K562 (cell line): Measurements from ENCODE around the gene ADPRH. TPM values are rescaled to one million over a fixed set of nuclear protein-coding genes. Genes with fewer than 3 reads are reported as not detected.
"Not testable (repeated sequence)": the region's sequence is repeated elsewhere in the genome, so short reads cannot be mapped to it uniquely, and the experiment has no call there.

Source experiments
- ATAC-seq: fragments of 200-7000 bp; cut with Tn5 transposase; 3 replicates; pipeline ENCODE4 v1.9.1; 2020; ENCODE audit warnings: moderate library complexity
- BruUV-seq: library from RNA; stranded (reverse); fragments of 400-500 nt; replicated peaks from 2 replicates; lab custom pipeline; 2021; lab: Mats Ljungman, UMichigan
- CTCF ChIA-PET: fragments of 300-600 bp; formaldehyde crosslinking; extraction: SDS; loops from one replicate; lab custom pipeline; 2021; ENCODE audit warnings: low intra/inter-chr PET ratio; lab: Yijun Ruan, JAX
- POLR2A ChIA-PET: fragments of 300-600, 350-650 bp; sonication (Branson Sonifier 250); formaldehyde crosslinking; extraction: SDS; loops from one replicate; lab custom pipeline; 2021; ENCODE audit warnings: antibody characterized with exemption, inconsistent platforms; lab: Yijun Ruan, JAX
- DNase-seq, 4 experiments: peaks; one replicate each; pipeline versions ENCODE4 v3.0.0 to v3.0.0-alpha.2; 2011 to 2018; ENCODE audit warnings: low spot score in 3 of 4, mixed read lengths in 3 of 4; ENCODE audit errors: extremely low read depth in 1 of 4
- FAIRE-seq: peaks from 2 replicates; lab custom pipeline; 2011; peaks lifted over from hg19 to GRCh38; lab: Jason Lieb, UNC
- H2AFZ ChIP-seq: 2 replicates; pipeline ENCODE4 v1.6.0; 2011; ENCODE audit warnings: low read depth, low read length, control low read depth, inconsistent platforms
- H3K27ac ChIP-seq: fragments of 200-600 bp; 3 replicates; pipeline ENCODE4 v1.8.0; 2011; ENCODE audit warnings: low read depth, mild to moderate bottlenecking, control low read depth, inconsistent platforms, low read length, moderate library complexity, mixed read lengths; ENCODE audit errors: extremely low read depth
- H3K27me3 ChIP-seq, 2 experiments: fragments of 300-600 bp in 1 of 2; 2 replicates in 1 of 2; 3 replicates in 1 of 2; pipeline versions ENCODE4 v1.6.0 to v1.8.0; 2011; ENCODE audit warnings: inconsistent platforms in 2 of 2, low read length in 2 of 2, mild to moderate bottlenecking in 1 of 2, mixed read lengths in 1 of 2, moderate library complexity in 1 of 2; ENCODE audit not compliant: control insufficient read depth in 2 of 2, insufficient read depth in 2 of 2
- H3K36me3 ChIP-seq: fragments of 300-600 bp; 3 replicates; pipeline ENCODE4 v1.8.0; 2011; ENCODE audit warnings: mild to moderate bottlenecking, low read length, inconsistent platforms; ENCODE audit not compliant: control insufficient read depth, insufficient read depth
- H3K4me1 ChIP-seq, 2 experiments: fragments of 200-600 bp in 1 of 2; replicated peaks in 1 of 2; 2 replicates in 1 of 2; 3 replicates in 1 of 2; pipeline versions ENCODE4 v1.5.1 to v1.8.0; 2011; ENCODE audit warnings: inconsistent platforms in 2 of 2, low read length in 2 of 2, mild to moderate bottlenecking in 1 of 2, mixed read lengths in 1 of 2, moderate library complexity in 1 of 2; ENCODE audit not compliant: control insufficient read depth in 2 of 2, insufficient read depth in 2 of 2
- H3K4me2 ChIP-seq: 2 replicates; pipeline ENCODE4 v1.6.1; 2011; ENCODE audit warnings: low read length, control low read depth, inconsistent platforms, mixed read lengths; ENCODE audit not compliant: insufficient read depth
- H3K4me3 ChIP-seq: fragments of 200-600 bp; sonication (generic), shearing (Covaris generic); 2 replicates; pipeline ENCODE4 v1.5.1; 2016; ENCODE audit warnings: control low read depth, inconsistent platforms
- H3K79me2 ChIP-seq: fragments of 200-600 bp; 3 replicates; pipeline ENCODE4 v1.8.0; 2011; ENCODE audit warnings: low read length, inconsistent platforms; ENCODE audit not compliant: control insufficient read depth, insufficient read depth
- H3K9ac ChIP-seq, 2 experiments: 2 replicates each; pipeline versions ENCODE4 v1.6.0 to v1.6.1; 2011; ENCODE audit warnings: low read depth in 2 of 2, low read length in 2 of 2, control low read depth in 1 of 2, inconsistent platforms in 1 of 2, mild to moderate bottlenecking in 1 of 2, mixed read lengths in 1 of 2; ENCODE audit not compliant: insufficient read depth in 1 of 2
- H3K9me1 ChIP-seq: one replicate; pipeline ENCODE4 v1.6.0; 2011; ENCODE audit warnings: inconsistent platforms, mild to moderate bottlenecking, low read length, moderate library complexity; ENCODE audit not compliant: control insufficient read depth, insufficient read depth
- H3K9me3 ChIP-seq: replicated peaks from 2 replicates; pipeline ENCODE4 v1.5.1; 2011; ENCODE audit warnings: low read depth, low read length, inconsistent platforms; ENCODE audit not compliant: control insufficient read depth, insufficient read depth
- H4K20me1 ChIP-seq: replicated peaks from 2 replicates; pipeline ENCODE4 v1.6.1; 2011; ENCODE audit warnings: low read length, inconsistent platforms, mixed read lengths; ENCODE audit not compliant: control insufficient read depth, insufficient read depth
- C11orf30 ChIP-seq: fragments of 450-650 bp; IDR thresholded peaks from 2 replicates; pipeline ENCODE4 v1.6.1; 2016; ENCODE audit warnings: low read depth, mild to moderate bottlenecking
- MAFF ChIP-seq: IDR thresholded peaks from 2 replicates; pipeline ENCODE4 v1.6.1; 2012; ENCODE audit warnings: low read length, improper control_type of control experiment
- MAFG ChIP-seq: fragments of 450-650 bp; conservative IDR thresholded peaks from 2 replicates; pipeline ENCODE4 v1.6.1; 2016; ENCODE audit warnings: missing genetic modification characterization, missing compliant biosample characterization
- MAFK ChIP-seq: IDR thresholded peaks from 2 replicates; pipeline ENCODE4 v1.6.1; 2011; ENCODE audit warnings: low read length, improper control_type of control experiment
- MEIS2 ChIP-seq: fragments of 450-650 bp; IDR thresholded peaks from 2 replicates; pipeline ENCODE4 v1.6.1; 2014; ENCODE audit warnings: mild to moderate bottlenecking; ENCODE audit not compliant: partially characterized antibody
- NFE2 ChIP-seq: IDR thresholded peaks from 2 replicates; pipeline ENCODE4 v1.6.1; 2014; ENCODE audit warnings: antibody characterized with exemption, low read depth
- PBX2 ChIP-seq, 2 experiments: IDR thresholded peaks in 1 of 2; conservative IDR thresholded peaks in 1 of 2; 2 replicates each; pipeline ENCODE4 v1.6.1; 2016; ENCODE audit warnings: low read depth in 2 of 2, mild to moderate bottlenecking in 1 of 2, missing compliant biosample characterization in 1 of 2, missing genetic modification characterization in 1 of 2, moderate library complexity in 1 of 2
- PKNOX1 ChIP-seq: fragments of 450-650 bp; IDR thresholded peaks from 2 replicates; pipeline ENCODE4 v1.6.1; 2016
- SOX6 ChIP-seq: fragments of 450-650 bp; IDR thresholded peaks from 2 replicates; pipeline ENCODE4 v1.6.1; 2014; ENCODE audit warnings: mild to moderate bottlenecking
- SRSF3 ChIP-seq: fragments of 200-400 bp; formaldehyde crosslinking; IDR thresholded peaks from 2 replicates; pipeline ENCODE4 v1.6.1; 2016; ENCODE audit warnings: mild to moderate bottlenecking, low read length, moderate library complexity; ENCODE audit not compliant: insufficient read depth
- ZC3H11A ChIP-seq: IDR thresholded peaks from 2 replicates; pipeline ENCODE4 v1.6.1; 2012; ENCODE audit warnings: low read depth, low read length, improper control_type of control experiment
- WGBS: fragments of 100-300 bp; shearing (Covaris generic); methylation state at CpG from one replicate; pipeline ENCODE4 v1.1.6; 2016; ENCODE audit warnings: low coverage, mixed read lengths; ENCODE audit not compliant: insufficient coverage; ENCODE audit errors: missing lambda C conversion rate; 5-methylcytosine and 5-hydroxymethylcytosine counted together
- in situ Hi-C: fragments of 300-500 bp; cut with MboI; formaldehyde crosslinking; loops from 4 replicates; pipeline ENCODE4 v1.15.0; 2018; ENCODE audit warnings: inconsistent platforms, mixed read lengths
- intact Hi-C: fragments of 100-400 bp; cut with micrococcal nuclease; formaldehyde crosslinking; loops from 2 replicates; pipeline ENCODE4 v1.14.2; 2022
- polyA plus RNA-seq, 8 experiments: library from polyadenylated mRNA; depleted of rRNA in 4 of 8; stranded (reverse) in 5 of 8; unstranded in 3 of 8; fragments of >200 nt; fragmentation: Nextera tagmentation in 2 of 8; fragmentation: Illumina TruSeq in 1 of 8; extraction: Ambion mirVana in 2 of 8; extraction: Trizol in 1 of 8; gene quantifications; 2 replicates each; pipeline versions ENCODE4 v1.2.1 to v1.2.3, GENCODE V29; 2011 to 2014; ENCODE audit warnings: inconsistent platforms in 1 of 8, missing spikeins in 1 of 8
- total RNA-seq, 7 experiments: library from RNA; depleted of rRNA in 6 of 7; stranded (reverse); fragments of >200 nt in 6 of 7; fragmentation: Illumina TruSeq in 2 of 7; extraction: Trizol in 2 of 7; gene quantifications; 2 replicates each; pipeline versions ENCODE4 v1.2.1 to v1.2.3, GENCODE V29; 2011 to 2021; ENCODE audit warnings: low replicate concordance in 1 of 7

The ADPRH gene
- total and polyA plus RNA-seq, 9 of the 15 experiments (the other 6 are each of a cell fraction or from before 2014, with no cell fraction given), result 0.01 to 1.4 (median 0.65) TPM

- H3K9me1 ChIP-seq, H4K20me1 ChIP-seq, H3K9me3 ChIP-seq, BruUV-seq, intact Hi-C loops, H3K27ac ChIP-seq, DNase-seq, in situ Hi-C loops, H3K79me2 ChIP-seq, H3K4me3 ChIP-seq, POLR2A ChIA-PET, H3K36me3 ChIP-seq, ATAC-seq, H3K27me3 ChIP-seq, H3K4me2 ChIP-seq, H2AFZ ChIP-seq, H3K9ac ChIP-seq, H3K4me1 ChIP-seq, CTCF ChIA-PET, FAIRE-seq: not testable (repeated sequence)
- 0 out of 2 replicates have a peak, but pooled peaks have one; percentile 41 for TF ChIP-seq ZC3H11A
- WGBS, result 18% methylated on average over 1 of the region's 1 CpG
These were observed 15.6 kb downstream of the ADPRH start for GRCh38 chr3:119594929-119595328.

- Histone ChIP-seq H2AFZ (peak overlapping the region; percentile 53; the same call in 1 of the 2 replicates), H3K4me1 (peaks cover 3 to 5% of the 10 kb centered on the region in 2 experiments), H3K4me3 (no peak overlapping the region), H3K27ac (no peak overlapping the region), H3K27me3 (no peaks in the 10 kb centered on the region), H3K9ac (no peak overlapping the region), H3K36me3 (no peaks in the 10 kb centered on the region), H3K79me2 (no peaks in the 10 kb centered on the region), H3K4me2 (no peak overlapping the region), H3K9me1 (no peaks in the 10 kb centered on the region), H4K20me1 (no peaks in the 10 kb centered on the region), H3K9me3 (no peaks in the 10 kb centered on the region; the same call in 1 of the 2 replicates)
- FAIRE-seq, result peak; percentile 54
- intact Hi-C loops, result no loop called here
- DNase-seq, result peak in 2 of 4 experiments; percentile 12 to 38
- ChIA-PET POLR2A (interaction anchor here (0.6 kb wide), 2 partner anchors 66 to 855 kb away, joined by 3 read pairs; partner anchors contain the start of gene FSTL1), CTCF (no interaction called here)
- in situ Hi-C loops, result no loop called here
- peak; percentile 55 for ATAC-seq
- WGBS, result 55% methylated on average over 7 of the region's 7 CpGs
- BruUV-seq, result no TSS peak
- TF ChIP-seq NFE2 (peak; percentile 81), PBX2 (CRISPR knock-in tag; IDR thresholded peaks at IDR 0.05; ENCODE audit: low read depth) (no peak), PBX2 (tag; conservative IDR thresholded peaks at IDR 0.05; ENCODE audit: low read depth) (peak; percentile 58; the same call in 1 of the 2 replicates), MEIS2 (peak; percentile 68), PKNOX1 (peak; percentile 89), SRSF3 (no peak), C11orf30 (peak; percentile 73), MAFF (peak; percentile 15; the same call in 1 of the 2 replicates), SOX6 (no peak), MAFK (peak; percentile 13; the same call in 1 of the 2 replicates), MAFG (peak; percentile 65)
These were observed 16.5 kb downstream of the ADPRH start for GRCh38 chr3:119595639-119596334.
